Activated gamma-delta T cell treated with Interleukin-2 at 50 U/mL for 16 hours (primary cell): ENCODE measurements around the gene CAMTA1.

ENCODE experiments used
- DNase-seq: peaks from one replicate; pipeline ENCODE4 v3.0.0-alpha.2; 2020

Gene CAMTA1

GRCh38 chr1:6852136-6852890 lies 67.1 kb downstream of the CAMTA1 start:
- no peak for DNase-seq

GRCh38 chr1:6854166-6854565 lies 68.9 kb downstream of the CAMTA1 start:
- no peak for DNase-seq

GRCh38 chr1:6857831-6858230 lies 72.6 kb downstream of the CAMTA1 start:
- DNase-seq, result no peak

- DNase-seq, result no peak
Observed at GRCh38 chr1:6858596-6858995, 73.3 kb downstream of the CAMTA1 start.

GRCh38 chr1:6859415-6860343 lies 74.4 kb downstream of the CAMTA1 start:
- DNase-seq, result no peak

- DNase-seq, result no peak
Observed at GRCh38 chr1:6860401-6860800, 75.1 kb downstream of the CAMTA1 start.

- no peak for DNase-seq
Observed at GRCh38 chr1:6861075-6861724, 75.9 kb downstream of the CAMTA1 start.

GRCh38 chr1:6862906-6863305 lies 77.7 kb downstream of the CAMTA1 start:
- DNase-seq, result no peak

GRCh38 chr1:6864166-6864565 lies 78.9 kb downstream of the CAMTA1 start:
- no peak for DNase-seq

GRCh38 chr1:6866825-6867224 lies 81.6 kb downstream of the CAMTA1 start:
- no peak for DNase-seq

GRCh38 chr1:6867321-6867720 lies 82.1 kb downstream of the CAMTA1 start:
- DNase-seq, result no peak

GRCh38 chr1:6867729-6868659 lies 82.7 kb downstream of the CAMTA1 start:
- DNase-seq, result no peak

GRCh38 chr1:6868660-6869380 lies 83.6 kb downstream of the CAMTA1 start:
- DNase-seq, result no peak

- no peak for DNase-seq
Observed at GRCh38 chr1:6869545-6869944, 84.3 kb downstream of the CAMTA1 start.

GRCh38 chr1:6870086-6870485 lies 84.8 kb downstream of the CAMTA1 start:
- DNase-seq, result no peak

- no peak for DNase-seq
Observed at GRCh38 chr1:6870571-6870970, 85.3 kb downstream of the CAMTA1 start.

GRCh38 chr1:6871300-6871972 lies 86.2 kb downstream of the CAMTA1 start:
- DNase-seq, result no peak

- DNase-seq, result no peak
Observed at GRCh38 chr1:6872573-6873261, 87.5 kb downstream of the CAMTA1 start.

GRCh38 chr1:6873298-6874015 lies 88.2 kb downstream of the CAMTA1 start:
- DNase-seq, result no peak

- no peak for DNase-seq
Observed at GRCh38 chr1:6874298-6874697, 89.0 kb downstream of the CAMTA1 start.
